Adrenal gland (tissue), 5 donors: Measurements from ENCODE around the gene KLHDC2.

Experiments used
- POLR2A ChIP-seq, 2 donors: fragments of 450-650 bp; IDR thresholded peaks; one replicate each; pipeline ENCODE4 v1.6.1; 2017; ENCODE audit warnings: antibody characterized with exemption in 2 of 2, mild to moderate bottlenecking in 2 of 2, moderate library complexity in 1 of 2
- TF ChIP-seq, protein P1 (sequence below), 6 experiments: fragments of 450-650 bp in 4 of 6; fragments of 200-600 bp in 2 of 6; sonication (generic) in 1 of 6; IDR thresholded peaks; 1 replicate in 5 of 6; 2 replicates in 1 of 6; pipeline versions ENCODE4 v1.5.1 to v1.8.0; 2016 to 2021; ENCODE audit warnings: antibody characterized with exemption in 6 of 6, mild to moderate bottlenecking in 2 of 6, moderate library complexity in 1 of 6
- donor health status: DM: no; HTN: no; CAD: no.

DNA sequence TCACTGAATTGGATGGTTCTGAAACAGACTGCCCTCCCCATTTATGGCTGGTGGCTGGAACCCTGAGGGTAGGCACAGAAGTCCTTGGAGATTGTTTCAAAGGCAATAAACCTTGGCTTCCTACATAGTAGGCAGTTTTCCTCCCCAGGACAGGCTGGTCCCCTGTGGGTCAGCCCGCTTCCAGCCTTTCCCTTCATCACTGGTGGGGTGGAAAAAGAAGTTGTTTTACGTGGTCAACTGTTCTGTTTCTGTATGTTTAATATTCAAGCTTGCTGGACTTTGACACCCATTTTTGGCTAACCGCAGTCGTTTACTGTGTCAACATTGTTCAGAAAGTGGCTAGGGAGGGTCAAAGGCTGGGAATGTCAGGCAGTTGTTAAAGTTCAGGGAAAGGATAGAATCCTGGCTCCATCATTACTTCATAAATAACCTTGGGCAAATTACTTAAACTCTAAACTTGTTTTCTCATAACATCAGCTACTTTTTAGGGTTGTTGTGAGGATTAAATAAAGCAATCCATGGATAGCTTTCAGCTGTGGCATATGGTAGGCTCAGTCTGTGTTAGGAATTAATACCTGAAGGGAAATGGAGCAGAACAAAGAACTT, 2.4 kb downstream of the KLHDC2 start:
- TF ChIP-seq, protein P1, sequence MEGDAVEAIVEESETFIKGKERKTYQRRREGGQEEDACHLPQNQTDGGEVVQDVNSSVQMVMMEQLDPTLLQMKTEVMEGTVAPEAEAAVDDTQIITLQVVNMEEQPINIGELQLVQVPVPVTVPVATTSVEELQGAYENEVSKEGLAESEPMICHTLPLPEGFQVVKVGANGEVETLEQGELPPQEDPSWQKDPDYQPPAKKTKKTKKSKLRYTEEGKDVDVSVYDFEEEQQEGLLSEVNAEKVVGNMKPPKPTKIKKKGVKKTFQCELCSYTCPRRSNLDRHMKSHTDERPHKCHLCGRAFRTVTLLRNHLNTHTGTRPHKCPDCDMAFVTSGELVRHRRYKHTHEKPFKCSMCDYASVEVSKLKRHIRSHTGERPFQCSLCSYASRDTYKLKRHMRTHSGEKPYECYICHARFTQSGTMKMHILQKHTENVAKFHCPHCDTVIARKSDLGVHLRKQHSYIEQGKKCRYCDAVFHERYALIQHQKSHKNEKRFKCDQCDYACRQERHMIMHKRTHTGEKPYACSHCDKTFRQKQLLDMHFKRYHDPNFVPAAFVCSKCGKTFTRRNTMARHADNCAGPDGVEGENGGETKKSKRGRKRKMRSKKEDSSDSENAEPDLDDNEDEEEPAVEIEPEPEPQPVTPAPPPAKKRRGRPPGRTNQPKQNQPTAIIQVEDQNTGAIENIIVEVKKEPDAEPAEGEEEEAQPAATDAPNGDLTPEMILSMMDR (IDR thresholded peaks at IDR 0.05) = no peak
- no peak for TF ChIP-seq POLR2A (IDR thresholded peaks at IDR 0.05)
